ENCODE results near the gene ESR1. TPM values are rescaled to one million over a fixed set of nuclear protein-coding genes. Genes with fewer than 3 reads are reported as not detected.

Gene ESR1
- total and polyA plus RNA-seq, 12 donors = 0.09 to 1.9 (median 1.2) TPM

DNA sequence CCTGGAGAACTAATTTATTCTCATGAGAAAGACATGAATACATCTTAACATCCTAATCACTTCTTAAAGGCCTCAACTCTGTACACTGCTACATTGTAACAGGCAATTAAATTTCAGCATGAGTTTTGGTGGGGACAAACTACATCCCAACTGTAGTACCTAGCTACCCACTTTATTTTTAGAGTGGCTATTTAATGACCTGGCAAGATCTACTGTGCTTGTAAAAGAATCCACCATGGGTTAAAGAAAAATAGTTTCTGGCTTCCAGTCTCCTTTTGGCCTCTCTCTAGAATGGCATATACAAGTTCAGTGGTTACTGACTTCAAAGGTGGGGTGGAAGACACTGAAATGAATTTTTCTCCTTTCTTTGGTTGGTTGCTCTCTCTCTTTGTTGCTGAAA lies 193.9 kb downstream of the ESR1 start:
- DNase-seq (no peak), ATAC-seq (no peak)
- Histone ChIP-seq H3K27ac (no peak overlapping the region), H3K9me3 (no peaks in the 10 kb centered on the region), H3K36me3 (no peaks in the 10 kb centered on the region), H3K4me3 (no peak overlapping the region), H3K27me3 (no peaks in the 10 kb centered on the region), H3K4me1 (no peaks in the 10 kb centered on the region)
- TF ChIP-seq, protein P1, sequence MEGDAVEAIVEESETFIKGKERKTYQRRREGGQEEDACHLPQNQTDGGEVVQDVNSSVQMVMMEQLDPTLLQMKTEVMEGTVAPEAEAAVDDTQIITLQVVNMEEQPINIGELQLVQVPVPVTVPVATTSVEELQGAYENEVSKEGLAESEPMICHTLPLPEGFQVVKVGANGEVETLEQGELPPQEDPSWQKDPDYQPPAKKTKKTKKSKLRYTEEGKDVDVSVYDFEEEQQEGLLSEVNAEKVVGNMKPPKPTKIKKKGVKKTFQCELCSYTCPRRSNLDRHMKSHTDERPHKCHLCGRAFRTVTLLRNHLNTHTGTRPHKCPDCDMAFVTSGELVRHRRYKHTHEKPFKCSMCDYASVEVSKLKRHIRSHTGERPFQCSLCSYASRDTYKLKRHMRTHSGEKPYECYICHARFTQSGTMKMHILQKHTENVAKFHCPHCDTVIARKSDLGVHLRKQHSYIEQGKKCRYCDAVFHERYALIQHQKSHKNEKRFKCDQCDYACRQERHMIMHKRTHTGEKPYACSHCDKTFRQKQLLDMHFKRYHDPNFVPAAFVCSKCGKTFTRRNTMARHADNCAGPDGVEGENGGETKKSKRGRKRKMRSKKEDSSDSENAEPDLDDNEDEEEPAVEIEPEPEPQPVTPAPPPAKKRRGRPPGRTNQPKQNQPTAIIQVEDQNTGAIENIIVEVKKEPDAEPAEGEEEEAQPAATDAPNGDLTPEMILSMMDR (IDR thresholded peaks at IDR 0.05) = no peak
- intact Hi-C loops (cut with DNase I) = no loop called here

DNA sequence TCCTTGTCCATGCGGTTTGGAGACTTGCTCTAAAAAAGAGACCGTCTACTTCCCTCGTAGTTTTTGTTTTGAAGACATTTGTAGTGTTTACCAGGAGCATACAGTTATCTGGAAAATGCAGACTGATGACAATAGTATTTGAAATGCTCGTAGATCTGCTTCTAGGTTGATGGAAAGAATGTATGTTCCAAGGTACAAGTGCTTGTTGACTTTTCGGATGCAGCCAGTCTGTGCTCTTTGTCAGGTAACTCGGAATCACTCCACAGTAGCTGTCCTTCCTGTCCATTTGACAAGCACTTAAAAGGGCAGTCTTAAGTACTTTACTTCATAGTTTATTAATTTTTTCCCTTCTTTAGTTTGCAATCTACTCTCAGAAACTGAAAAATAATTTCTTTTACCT lies 194.8 kb downstream of the ESR1 start:
- DNase-seq (no peak), ATAC-seq (no peak)
- no peaks in the 10 kb centered on the region for H3K27me3 ChIP-seq
- H3K27ac ChIP-seq = no peak overlapping the region
- TF ChIP-seq, protein P1 (IDR thresholded peaks at IDR 0.05) = no peak
- no peaks in the 10 kb centered on the region for H3K36me3 ChIP-seq
- intact Hi-C loops (cut with DNase I) = no loop called here
- no peaks in the 10 kb centered on the region for H3K9me3 ChIP-seq
- 76 to 81% methylated on average over 6 of the region's 6 CpGs for WGBS, 2 donors
- no peaks in the 10 kb centered on the region for H3K4me1 ChIP-seq
- H3K4me3 ChIP-seq = no peak overlapping the region

- Histone ChIP-seq H3K27me3 (no peaks in the 10 kb centered on the region), H3K36me3 (no peaks in the 10 kb centered on the region), H3K9me3 (no peaks in the 10 kb centered on the region), H3K4me1 (no peaks in the 10 kb centered on the region), H3K4me3 (no peak overlapping the region), H3K27ac (no peak overlapping the region)
- TF ChIP-seq, protein P1 (IDR thresholded peaks at IDR 0.05) = no peak
- intact Hi-C loops (cut with DNase I) = no loop called here
- ATAC-seq (no peak), DNase-seq (no peak)
- 89 to 92% methylated on average over 1 of the region's 1 CpG for whole genome bisulfite sequencing, 2 donors
These were observed 196.6 kb downstream of the ESR1 start for GRCh38 chr6:152004036-152004566.

- no peak for DNase-seq
- Histone ChIP-seq H3K27me3 (no peaks in the 10 kb centered on the region), H3K4me1 (no peaks in the 10 kb centered on the region), H3K9me3 (no peaks in the 10 kb centered on the region), H3K4me3 (no peak overlapping the region), H3K27ac (no peak overlapping the region), H3K36me3 (no peaks in the 10 kb centered on the region)
- TF ChIP-seq, protein P1 (IDR thresholded peaks at IDR 0.05) = no peak
- ATAC-seq = no peak
- 56 to 64% methylated on average over 3 of the region's 3 CpGs for WGBS, 2 donors
- intact Hi-C loops (cut with DNase I) = no loop called here
These were observed 197.4 kb downstream of the ESR1 start for GRCh38 chr6:152004896-152005295.

All from heart right ventricle (tissue), 16 donors.